NT2/D1 (cell line): ENCODE measurements around the gene MAK.

Source experiments
- DNase-seq: peaks from one replicate; pipeline ENCODE4 v3.0.0-alpha.2; 2011; ENCODE audit warnings: low read depth, low spot score
- H3K27me3 ChIP-seq: 2 replicates; pipeline ENCODE4 v1.6.0; 2011; ENCODE audit warnings: mild to moderate bottlenecking; ENCODE audit not compliant: insufficient read length, insufficient read depth
- H3K36me3 ChIP-seq: 2 replicates; pipeline ENCODE4 v1.6.1; 2011; ENCODE audit warnings: mild to moderate bottlenecking, low read length, mixed read lengths; ENCODE audit not compliant: insufficient read depth, insufficient read length
- H3K4me1 ChIP-seq: 2 replicates; pipeline ENCODE4 v1.5.1; 2011; ENCODE audit not compliant: insufficient read depth, insufficient read length
- H3K4me3 ChIP-seq: 2 replicates; pipeline ENCODE4 v1.5.1; 2011; ENCODE audit warnings: low read depth; ENCODE audit not compliant: insufficient read length
- H3K9ac ChIP-seq: 2 replicates; pipeline ENCODE4 v1.6.0; 2011; ENCODE audit warnings: low read depth; ENCODE audit not compliant: insufficient read length
- H3K9me3 ChIP-seq: 2 replicates; pipeline ENCODE4 v1.5.1; 2011; ENCODE audit warnings: mild to moderate bottlenecking, low read length; ENCODE audit not compliant: insufficient read depth
- SUZ12 ChIP-seq: IDR thresholded peaks from 2 replicates; pipeline ENCODE4 v1.6.1; 2011; ENCODE audit not compliant: insufficient read length, insufficient read depth; ENCODE audit errors: extremely low read depth
- YY1 ChIP-seq: IDR thresholded peaks from 2 replicates; pipeline ENCODE4 v1.6.1; 2011; ENCODE audit not compliant: insufficient read length, insufficient read depth
- ZNF274 ChIP-seq: IDR thresholded peaks from 2 replicates; pipeline ENCODE4 v1.6.1; 2011; ENCODE audit warnings: mild to moderate bottlenecking, low read depth, low read length

MAK gene

GRCh38 chr6:10849901-10850300 lies 11.6 kb upstream of the MAK start:
- no peaks in the 10 kb centered on the region for H3K4me1 ChIP-seq
- H3K36me3 ChIP-seq: no peaks in the 10 kb centered on the region
- H3K9ac ChIP-seq: no peak overlapping the region
- no peak for DNase-seq
- no peaks in the 10 kb centered on the region for H3K9me3 ChIP-seq
- TF ChIP-seq SUZ12: no peak
- no peak for TF ChIP-seq YY1
- no peak for TF ChIP-seq ZNF274
- H3K27me3 ChIP-seq: no peaks in the 10 kb centered on the region
- H3K4me3 ChIP-seq: no peak overlapping the region

DNA sequence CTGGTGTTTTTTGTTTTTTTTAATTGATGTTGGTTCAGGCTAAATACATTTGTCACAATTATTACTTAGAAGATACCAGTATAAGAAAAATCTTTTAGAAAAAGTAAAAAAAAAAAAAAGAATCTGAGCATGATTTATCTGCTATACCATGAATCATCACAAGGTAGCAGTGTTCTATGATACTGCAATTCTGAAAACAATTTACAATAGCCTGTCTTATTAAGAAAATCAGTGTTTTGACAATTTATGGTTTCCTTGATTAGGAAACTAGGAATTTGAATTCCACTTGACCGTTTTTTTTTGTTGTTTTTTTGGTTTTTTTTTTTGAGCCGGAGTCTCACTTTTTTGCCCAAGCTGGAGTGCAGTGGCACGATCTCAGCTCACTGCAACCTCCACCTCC lies 9.3 kb upstream of the MAK start:
- H3K27me3 ChIP-seq: no peaks in the 10 kb centered on the region
- no peak overlapping the region for H3K9ac ChIP-seq
- no peaks in the 10 kb centered on the region for H3K36me3 ChIP-seq
- no peaks in the 10 kb centered on the region for H3K4me1 ChIP-seq
- TF ChIP-seq SUZ12 (no peak), ZNF274 (no peak), YY1 (no peak)
- no peak overlapping the region for H3K4me3 ChIP-seq
- H3K9me3 ChIP-seq: no peaks in the 10 kb centered on the region
- no peak for DNase-seq

GRCh38 chr6:10843554-10843953 lies 5.2 kb upstream of the MAK start:
- H3K36me3 ChIP-seq: no peaks in the 10 kb centered on the region
- H3K9me3 ChIP-seq: no peaks in the 10 kb centered on the region
- no peak overlapping the region for H3K9ac ChIP-seq
- peaks cover 9% of the 10 kb centered on the region for H3K27me3 ChIP-seq
- TF ChIP-seq YY1 (no peak), SUZ12 (no peak), ZNF274 (no peak)
- no peaks in the 10 kb centered on the region for H3K4me1 ChIP-seq
- DNase-seq: no peak
- H3K4me3 ChIP-seq: no peak overlapping the region

- Histone ChIP-seq H3K4me1 (no peaks in the 10 kb centered on the region), H3K9ac (no peak overlapping the region), H3K4me3 (no peak overlapping the region), H3K27me3 (peaks cover 25% of the 10 kb centered on the region), H3K36me3 (no peaks in the 10 kb centered on the region), H3K9me3 (peaks cover 11% of the 10 kb centered on the region; the same call in 1 of the 2 replicates)
- DNase-seq: no peak
- TF ChIP-seq ZNF274 (no peak), YY1 (no peak), SUZ12 (no peak)
Observed at GRCh38 chr6:10838794-10839333, 525 bp upstream of the MAK start.

DNA sequence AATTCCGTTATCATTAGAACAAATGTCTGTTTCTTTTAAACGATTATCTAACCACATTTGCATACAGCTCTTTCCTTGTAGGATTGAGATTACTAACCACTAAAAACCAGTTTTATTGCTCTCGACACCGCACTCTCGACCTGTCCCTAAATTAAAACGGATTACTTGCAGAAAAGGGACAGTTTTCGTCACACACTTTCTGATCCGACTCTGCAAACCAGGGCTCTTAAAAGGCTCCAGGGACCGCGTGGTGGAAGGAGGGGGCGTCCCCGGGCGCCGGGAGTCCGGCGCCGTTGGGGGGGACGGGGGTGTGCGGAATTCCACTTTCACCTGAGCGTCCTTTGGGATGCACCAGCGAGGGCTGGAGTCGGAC lies 731 bp downstream of the MAK start:
- DNase-seq: no peak

GRCh38 chr6:10837009-10837621 lies 1.2 kb downstream of the MAK start:
- Histone ChIP-seq H3K4me3 (peak overlapping the region; percentile 59), H3K27me3 (peaks cover 25% of the 10 kb centered on the region), H3K36me3 (no peaks in the 10 kb centered on the region), H3K9ac (peak overlapping the region; percentile 72), H3K9me3 (peaks cover 11% of the 10 kb centered on the region; the same call in 1 of the 2 replicates), H3K4me1 (no peaks in the 10 kb centered on the region)
- no peak for DNase-seq
- TF ChIP-seq ZNF274: no peak
- no peak for TF ChIP-seq YY1
- TF ChIP-seq SUZ12: no peak

More for the DNA sequence above, 731 bp downstream of the MAK start:
- peaks cover 25% of the 10 kb centered on the region for H3K27me3 ChIP-seq
- H3K9ac ChIP-seq: peak overlapping the region; percentile 72
- no peak for TF ChIP-seq YY1
- no peak for TF ChIP-seq ZNF274
- no peak for TF ChIP-seq SUZ12
- H3K36me3 ChIP-seq: no peaks in the 10 kb centered on the region
- H3K4me3 ChIP-seq: peak overlapping the region; percentile 59
- peaks cover 11% of the 10 kb centered on the region; the same call in 1 of the 2 replicates for H3K9me3 ChIP-seq
- H3K4me1 ChIP-seq: no peaks in the 10 kb centered on the region

GRCh38 chr6:10834823-10835222 lies 3.5 kb downstream of the MAK start:
- TF ChIP-seq YY1 (no peak), SUZ12 (no peak), ZNF274 (no peak)
- H3K27me3 ChIP-seq: peaks cover 25% of the 10 kb centered on the region
- no peak for DNase-seq
- H3K36me3 ChIP-seq: no peaks in the 10 kb centered on the region
- no peak overlapping the region for H3K4me3 ChIP-seq
- peaks cover 11% of the 10 kb centered on the region; the same call in 1 of the 2 replicates for H3K9me3 ChIP-seq
- H3K9ac ChIP-seq: no peak overlapping the region
- H3K4me1 ChIP-seq: no peaks in the 10 kb centered on the region

DNA sequence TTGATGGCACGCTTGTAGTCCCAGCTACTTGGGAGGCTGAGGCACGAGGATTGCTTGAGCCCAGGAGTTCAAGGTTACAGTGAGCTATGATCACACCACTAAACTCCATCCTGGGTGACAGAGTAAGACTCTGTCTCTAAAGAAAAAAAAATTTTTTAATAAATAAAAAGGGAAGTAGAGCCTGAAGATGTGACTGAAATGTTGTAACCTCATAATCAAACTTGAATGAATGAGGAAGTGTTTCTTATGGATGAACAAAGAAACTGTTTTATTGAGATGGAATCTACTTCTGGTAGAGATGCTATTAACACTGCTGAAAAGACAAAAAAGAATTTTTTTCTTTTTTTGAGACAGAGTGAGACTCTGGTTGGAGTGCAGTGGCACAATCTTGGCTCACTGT lies 6.7 kb downstream of the MAK start:
- TF ChIP-seq SUZ12 (no peak), ZNF274 (no peak), YY1 (no peak)
- Histone ChIP-seq H3K4me1 (no peaks in the 10 kb centered on the region), H3K4me3 (no peak overlapping the region), H3K9ac (no peak overlapping the region), H3K36me3 (no peaks in the 10 kb centered on the region), H3K27me3 (peaks cover 11% of the 10 kb centered on the region), H3K9me3 (peaks cover 11% of the 10 kb centered on the region; the same call in 1 of the 2 replicates)
- no peak for DNase-seq
